WTC11 (cell line): ENCODE results near the gene MFSD11. TPM values are rescaled to one million over a fixed set of nuclear protein-coding genes. Genes with fewer than 3 reads are reported as not detected.

Source experiments
- ATAC-seq: fragments of 200-7000 bp; cut with Tn5 transposase; 2 replicates; pipeline ENCODE4 v1.10.0; 2021; ENCODE audit warnings: mild to moderate bottlenecking, moderate library complexity
- CTCF ChIA-PET: fragments of 300-600 bp; sonication (Branson Sonifier 250); formaldehyde crosslinking; loops from one replicate; lab custom pipeline; 2021; ENCODE audit warnings: antibody characterized with exemption; lab: Charles Lee
- POLR2A ChIA-PET: fragments of 350-600 bp; sonication (Branson Sonifier 250); formaldehyde crosslinking; loops from one replicate; lab custom pipeline; 2021; ENCODE audit warnings: antibody characterized with exemption; lab: Charles Lee
- DNase-seq: peaks from one replicate; pipeline ENCODE4 v3.0.0; 2021; ENCODE audit warnings: low spot score
- H3K27ac Mint-ChIP-seq: 2 replicates; pipeline ENCODE4 v1.8.0; 2021; ENCODE audit warnings: mixed read lengths
- H3K27me3 Mint-ChIP-seq: 2 replicates; pipeline ENCODE4 v1.8.0; 2021; ENCODE audit warnings: low read depth, mild to moderate bottlenecking, moderate library complexity, mixed read lengths
- H3K36me3 Mint-ChIP-seq: 2 replicates; pipeline ENCODE4 v1.8.0; 2021; ENCODE audit warnings: mixed read lengths
- H3K4me1 Mint-ChIP-seq: 2 replicates; pipeline ENCODE4 v1.8.0; 2022; ENCODE audit warnings: mixed read lengths
- H3K4me3 Mint-ChIP-seq: 2 replicates; pipeline ENCODE4 v1.8.0; 2021; ENCODE audit warnings: mild to moderate bottlenecking, moderate library complexity, mixed read lengths
- H3K9me3 Mint-ChIP-seq: 2 replicates; pipeline ENCODE4 v1.8.0; 2021; ENCODE audit warnings: mixed read lengths
- CBFB ChIP-seq: sonication (generic); formaldehyde crosslinking; IDR thresholded peaks from 2 replicates; pipeline ENCODE4 v1.8.1; 2022; ENCODE audit warnings: mild to moderate bottlenecking, low read depth, missing genetic modification reagents
- CREB1 ChIP-seq: sonication (generic); formaldehyde crosslinking; IDR thresholded peaks from 2 replicates; pipeline ENCODE4 v1.8.0; 2023; ENCODE audit warnings: mild to moderate bottlenecking, missing genetic modification reagents
- MXD4 ChIP-seq: fragments of 250-450 bp; sonication (Bioruptor Pico); IDR thresholded peaks from 2 replicates; pipeline ENCODE4 v1.8.0; 2021; ENCODE audit warnings: mild to moderate bottlenecking, moderate library complexity, borderline replicate concordance
- MYBL2 ChIP-seq: sonication (generic); formaldehyde crosslinking; IDR thresholded peaks from 2 replicates; pipeline ENCODE4 v1.8.1; 2023; ENCODE audit warnings: mild to moderate bottlenecking, moderate library complexity, missing genetic modification reagents
- NR1H2 ChIP-seq: sonication (generic); formaldehyde crosslinking; IDR thresholded peaks from 2 replicates; pipeline ENCODE4 v1.9.0; 2021; ENCODE audit warnings: mild to moderate bottlenecking, moderate library complexity, missing genetic modification reagents
- SOX15 ChIP-seq: fragments of 250-450 bp; sonication (Bioruptor Pico); IDR thresholded peaks from 2 replicates; pipeline ENCODE4 v1.9.0; 2021; ENCODE audit warnings: mild to moderate bottlenecking
- TEAD1 ChIP-seq: sonication (generic); formaldehyde crosslinking; IDR thresholded peaks from 2 replicates; pipeline ENCODE4 v1.8.0; 2022; ENCODE audit warnings: mild to moderate bottlenecking, missing genetic modification reagents
- ZNF219 ChIP-seq: sonication (generic); formaldehyde crosslinking; IDR thresholded peaks from 2 replicates; pipeline ENCODE4 v1.8.0; 2023; ENCODE audit warnings: missing genetic modification reagents, mild to moderate bottlenecking, borderline replicate concordance
- ZNF281 ChIP-seq: sonication (generic); formaldehyde crosslinking; IDR thresholded peaks from 2 replicates; pipeline ENCODE4 v1.8.0; 2023; ENCODE audit warnings: mild to moderate bottlenecking, missing genetic modification reagents
- ZNF317 ChIP-seq: sonication (generic); formaldehyde crosslinking; IDR thresholded peaks from 2 replicates; pipeline ENCODE4 v1.8.1; 2023; ENCODE audit warnings: low read depth, mild to moderate bottlenecking, moderate library complexity, missing genetic modification reagents, borderline replicate concordance
- ZNF532 ChIP-seq: fragments of 250-450 bp; sonication (Bioruptor Pico); IDR thresholded peaks from 2 replicates; pipeline ENCODE4 v1.9.0; 2021; ENCODE audit warnings: mild to moderate bottlenecking, borderline replicate concordance
- total RNA-seq: library from RNA; stranded (reverse); gene quantifications from 3 replicates; pipeline ENCODE4 v1.2.3, GENCODE V29; 2021
- TF ChIP-seq, protein P1 (sequence below): fragments of 250-450 bp; sonication (Bioruptor Pico); IDR thresholded peaks from 2 replicates; pipeline ENCODE4 v1.8.0; 2021; ENCODE audit warnings: mild to moderate bottlenecking
- TF ChIP-seq, protein P2 (sequence below): sonication (generic); formaldehyde crosslinking; IDR thresholded peaks from 2 replicates; pipeline ENCODE4 v1.8.1; 2022; ENCODE audit warnings: low read depth, mild to moderate bottlenecking, moderate library complexity, missing genetic modification reagents, borderline replicate concordance
- TF ChIP-seq, protein P3 (sequence below): sonication (generic); formaldehyde crosslinking; IDR thresholded peaks from 2 replicates; pipeline ENCODE4 v1.8.1; 2023; ENCODE audit warnings: mild to moderate bottlenecking, missing genetic modification reagents, borderline replicate concordance
- TF ChIP-seq, protein P4 (sequence below): sonication (generic); formaldehyde crosslinking; conservative IDR thresholded peaks from 2 replicates; pipeline ENCODE4 v1.8.1; 2023; ENCODE audit warnings: mild to moderate bottlenecking, low read depth, missing genetic modification reagents, moderate library complexity

Gene MFSD11
- total RNA-seq, 1 experiment from 2014 or later, result 16.6 TPM

GRCh38 chr17:76702941-76703637 is 34.8 kb upstream of the MFSD11 start (continued):
- TF ChIP-seq, protein P1, sequence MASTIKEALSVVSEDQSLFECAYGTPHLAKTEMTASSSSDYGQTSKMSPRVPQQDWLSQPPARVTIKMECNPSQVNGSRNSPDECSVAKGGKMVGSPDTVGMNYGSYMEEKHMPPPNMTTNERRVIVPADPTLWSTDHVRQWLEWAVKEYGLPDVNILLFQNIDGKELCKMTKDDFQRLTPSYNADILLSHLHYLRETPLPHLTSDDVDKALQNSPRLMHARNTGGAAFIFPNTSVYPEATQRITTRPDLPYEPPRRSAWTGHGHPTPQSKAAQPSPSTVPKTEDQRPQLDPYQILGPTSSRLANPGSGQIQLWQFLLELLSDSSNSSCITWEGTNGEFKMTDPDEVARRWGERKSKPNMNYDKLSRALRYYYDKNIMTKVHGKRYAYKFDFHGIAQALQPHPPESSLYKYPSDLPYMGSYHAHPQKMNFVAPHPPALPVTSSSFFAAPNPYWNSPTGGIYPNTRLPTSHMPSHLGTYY (CRISPR knock-in tag), result no peak
- TF ChIP-seq, protein P2, sequence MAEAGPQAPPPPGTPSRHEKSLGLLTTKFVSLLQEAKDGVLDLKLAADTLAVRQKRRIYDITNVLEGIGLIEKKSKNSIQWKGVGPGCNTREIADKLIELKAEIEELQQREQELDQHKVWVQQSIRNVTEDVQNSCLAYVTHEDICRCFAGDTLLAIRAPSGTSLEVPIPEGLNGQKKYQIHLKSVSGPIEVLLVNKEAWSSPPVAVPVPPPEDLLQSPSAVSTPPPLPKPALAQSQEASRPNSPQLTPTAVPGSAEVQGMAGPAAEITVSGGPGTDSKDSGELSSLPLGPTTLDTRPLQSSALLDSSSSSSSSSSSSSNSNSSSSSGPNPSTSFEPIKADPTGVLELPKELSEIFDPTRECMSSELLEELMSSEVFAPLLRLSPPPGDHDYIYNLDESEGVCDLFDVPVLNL (CRISPR knock-in tag), result no peak
- TF ChIP-seq SOX15 (CRISPR knock-in tag), result no peak

DNA sequence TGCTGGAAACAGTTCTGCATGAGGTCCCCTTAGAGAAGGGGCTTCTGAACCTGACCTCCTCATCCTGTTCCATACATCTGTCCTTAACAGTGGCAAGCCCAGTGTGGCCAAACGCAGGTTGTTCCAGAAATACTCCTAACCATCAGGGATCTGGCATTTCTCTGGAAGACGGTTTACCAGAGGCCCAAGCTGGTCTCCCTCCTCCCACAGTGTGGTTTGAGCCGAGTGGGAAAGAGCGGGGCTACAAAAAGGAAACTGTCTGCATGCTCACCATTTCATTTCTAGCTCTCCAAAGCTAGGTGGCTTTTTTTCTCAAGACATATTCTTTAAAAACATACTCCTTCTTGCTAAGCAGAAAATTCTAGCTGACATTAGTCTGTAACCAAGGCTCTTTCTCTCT is 33.1 kb upstream of the MFSD11 start:
- H3K27ac Mint-ChIP-seq, result no peak overlapping the region
- H3K9me3 Mint-ChIP-seq, result no peaks in the 10 kb centered on the region
- ChIA-PET CTCF (interaction anchor here (0.7 to 2.9 kb wide), 4 partner anchors 12 to 55 kb away, joined by 3 to 13 read pairs (median 4); no protein-coding TSS in a partner anchor), POLR2A (interaction anchor here (0.6 kb wide), 1 partner anchor 20 kb away, joined by 6 read pairs; no protein-coding TSS in a partner anchor)
- peaks cover 44% of the 10 kb centered on the region for H3K4me1 Mint-ChIP-seq
- H3K27me3 Mint-ChIP-seq, result peaks cover 12% of the 10 kb centered on the region
- H3K4me3 Mint-ChIP-seq, result no peak overlapping the region
- DNase-seq (no peak), ATAC-seq (no peak)
- H3K36me3 Mint-ChIP-seq, result peaks cover 3% of the 10 kb centered on the region; the same call in 1 of the 2 replicates
- TF ChIP-seq, protein P3, sequence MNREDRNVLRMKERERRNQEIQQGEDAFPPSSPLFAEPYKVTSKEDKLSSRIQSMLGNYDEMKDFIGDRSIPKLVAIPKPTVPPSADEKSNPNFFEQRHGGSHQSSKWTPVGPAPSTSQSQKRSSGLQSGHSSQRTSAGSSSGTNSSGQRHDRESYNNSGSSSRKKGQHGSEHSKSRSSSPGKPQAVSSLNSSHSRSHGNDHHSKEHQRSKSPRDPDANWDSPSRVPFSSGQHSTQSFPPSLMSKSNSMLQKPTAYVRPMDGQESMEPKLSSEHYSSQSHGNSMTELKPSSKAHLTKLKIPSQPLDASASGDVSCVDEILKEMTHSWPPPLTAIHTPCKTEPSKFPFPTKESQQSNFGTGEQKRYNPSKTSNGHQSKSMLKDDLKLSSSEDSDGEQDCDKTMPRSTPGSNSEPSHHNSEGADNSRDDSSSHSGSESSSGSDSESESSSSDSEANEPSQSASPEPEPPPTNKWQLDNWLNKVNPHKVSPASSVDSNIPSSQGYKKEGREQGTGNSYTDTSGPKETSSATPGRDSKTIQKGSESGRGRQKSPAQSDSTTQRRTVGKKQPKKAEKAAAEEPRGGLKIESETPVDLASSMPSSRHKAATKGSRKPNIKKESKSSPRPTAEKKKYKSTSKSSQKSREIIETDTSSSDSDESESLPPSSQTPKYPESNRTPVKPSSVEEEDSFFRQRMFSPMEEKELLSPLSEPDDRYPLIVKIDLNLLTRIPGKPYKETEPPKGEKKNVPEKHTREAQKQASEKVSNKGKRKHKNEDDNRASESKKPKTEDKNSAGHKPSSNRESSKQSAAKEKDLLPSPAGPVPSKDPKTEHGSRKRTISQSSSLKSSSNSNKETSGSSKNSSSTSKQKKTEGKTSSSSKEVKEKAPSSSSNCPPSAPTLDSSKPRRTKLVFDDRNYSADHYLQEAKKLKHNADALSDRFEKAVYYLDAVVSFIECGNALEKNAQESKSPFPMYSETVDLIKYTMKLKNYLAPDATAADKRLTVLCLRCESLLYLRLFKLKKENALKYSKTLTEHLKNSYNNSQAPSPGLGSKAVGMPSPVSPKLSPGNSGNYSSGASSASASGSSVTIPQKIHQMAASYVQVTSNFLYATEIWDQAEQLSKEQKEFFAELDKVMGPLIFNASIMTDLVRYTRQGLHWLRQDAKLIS (CRISPR knock-in tag), result no peak
- TF ChIP-seq CREB1 (CRISPR knock-in tag) (no peak), ZNF219 (CRISPR knock-in tag) (no peak), ZNF317 (CRISPR knock-in tag) (no peak), NR1H2 (CRISPR knock-in tag) (no peak), MXD4 (CRISPR knock-in tag) (no peak), ZNF532 (no peak), TEAD1 (CRISPR knock-in tag) (no peak), CBFB (CRISPR knock-in tag) (no peak), ZNF281 (no peak), MYBL2 (no peak)
- TF ChIP-seq, protein P4, sequence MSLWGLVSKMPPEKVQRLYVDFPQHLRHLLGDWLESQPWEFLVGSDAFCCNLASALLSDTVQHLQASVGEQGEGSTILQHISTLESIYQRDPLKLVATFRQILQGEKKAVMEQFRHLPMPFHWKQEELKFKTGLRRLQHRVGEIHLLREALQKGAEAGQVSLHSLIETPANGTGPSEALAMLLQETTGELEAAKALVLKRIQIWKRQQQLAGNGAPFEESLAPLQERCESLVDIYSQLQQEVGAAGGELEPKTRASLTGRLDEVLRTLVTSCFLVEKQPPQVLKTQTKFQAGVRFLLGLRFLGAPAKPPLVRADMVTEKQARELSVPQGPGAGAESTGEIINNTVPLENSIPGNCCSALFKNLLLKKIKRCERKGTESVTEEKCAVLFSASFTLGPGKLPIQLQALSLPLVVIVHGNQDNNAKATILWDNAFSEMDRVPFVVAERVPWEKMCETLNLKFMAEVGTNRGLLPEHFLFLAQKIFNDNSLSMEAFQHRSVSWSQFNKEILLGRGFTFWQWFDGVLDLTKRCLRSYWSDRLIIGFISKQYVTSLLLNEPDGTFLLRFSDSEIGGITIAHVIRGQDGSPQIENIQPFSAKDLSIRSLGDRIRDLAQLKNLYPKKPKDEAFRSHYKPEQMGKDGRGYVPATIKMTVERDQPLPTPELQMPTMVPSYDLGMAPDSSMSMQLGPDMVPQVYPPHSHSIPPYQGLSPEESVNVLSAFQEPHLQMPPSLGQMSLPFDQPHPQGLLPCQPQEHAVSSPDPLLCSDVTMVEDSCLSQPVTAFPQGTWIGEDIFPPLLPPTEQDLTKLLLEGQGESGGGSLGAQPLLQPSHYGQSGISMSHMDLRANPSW (CRISPR knock-in tag), result no peak
